DND-41 (cell line): ENCODE results near the gene FAM110A.

ENCODE experiments used
- EZH2 ChIP-seq: IDR thresholded peaks from 3 replicates; pipeline ENCODE4 v1.6.1; 2012; ENCODE audit warnings: borderline replicate concordance, low read depth, mild to moderate bottlenecking, moderate library complexity, low read length, inconsistent platforms; ENCODE audit not compliant: severe bottlenecking
- TF ChIP-seq, protein P1 (sequence below): IDR thresholded peaks from 2 replicates; pipeline ENCODE4 v1.5.1; 2012; ENCODE audit warnings: borderline replicate concordance, low read length, moderate library complexity, mild to moderate bottlenecking; ENCODE audit not compliant: poor library complexity, severe bottlenecking; ENCODE audit errors: extremely low read depth

DNA sequence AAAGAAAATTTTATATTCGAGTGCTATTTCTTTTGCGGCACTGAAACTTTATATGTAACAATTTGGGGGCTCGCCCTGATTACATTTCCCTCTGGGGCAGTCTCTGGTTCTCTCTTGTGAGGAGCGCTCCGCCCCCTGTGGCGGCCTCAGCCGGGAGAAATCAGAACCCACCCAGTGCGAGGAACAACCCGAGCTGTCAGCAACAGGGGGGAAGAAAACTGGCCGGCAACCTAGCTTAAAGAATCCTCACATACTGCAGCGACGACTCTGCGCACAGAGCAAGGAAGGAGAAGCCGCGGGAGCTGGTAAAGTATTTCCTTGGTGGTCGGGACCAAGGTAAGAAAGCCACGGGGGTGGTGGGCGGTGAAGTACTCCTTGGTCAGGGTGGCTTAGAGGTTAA is 41.3 kb upstream of the FAM110A start:
- TF ChIP-seq, protein P1, sequence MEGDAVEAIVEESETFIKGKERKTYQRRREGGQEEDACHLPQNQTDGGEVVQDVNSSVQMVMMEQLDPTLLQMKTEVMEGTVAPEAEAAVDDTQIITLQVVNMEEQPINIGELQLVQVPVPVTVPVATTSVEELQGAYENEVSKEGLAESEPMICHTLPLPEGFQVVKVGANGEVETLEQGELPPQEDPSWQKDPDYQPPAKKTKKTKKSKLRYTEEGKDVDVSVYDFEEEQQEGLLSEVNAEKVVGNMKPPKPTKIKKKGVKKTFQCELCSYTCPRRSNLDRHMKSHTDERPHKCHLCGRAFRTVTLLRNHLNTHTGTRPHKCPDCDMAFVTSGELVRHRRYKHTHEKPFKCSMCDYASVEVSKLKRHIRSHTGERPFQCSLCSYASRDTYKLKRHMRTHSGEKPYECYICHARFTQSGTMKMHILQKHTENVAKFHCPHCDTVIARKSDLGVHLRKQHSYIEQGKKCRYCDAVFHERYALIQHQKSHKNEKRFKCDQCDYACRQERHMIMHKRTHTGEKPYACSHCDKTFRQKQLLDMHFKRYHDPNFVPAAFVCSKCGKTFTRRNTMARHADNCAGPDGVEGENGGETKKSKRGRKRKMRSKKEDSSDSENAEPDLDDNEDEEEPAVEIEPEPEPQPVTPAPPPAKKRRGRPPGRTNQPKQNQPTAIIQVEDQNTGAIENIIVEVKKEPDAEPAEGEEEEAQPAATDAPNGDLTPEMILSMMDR, result no peak
- no peak for TF ChIP-seq EZH2
